GM21515 (cell line): ENCODE measurements around the gene NDUFC2.
"Not testable (repeated sequence)": the region's sequence is repeated elsewhere in the genome, so short reads cannot be mapped to it uniquely, and the experiment has no call there.

Experiments
- ATAC-seq: cut with Tn5 transposase; IDR thresholded peaks from one replicate; pipeline ENCODE4 v1.9.1; 2021; ENCODE audit not compliant: unreplicated experiment

NDUFC2 gene

DNA sequence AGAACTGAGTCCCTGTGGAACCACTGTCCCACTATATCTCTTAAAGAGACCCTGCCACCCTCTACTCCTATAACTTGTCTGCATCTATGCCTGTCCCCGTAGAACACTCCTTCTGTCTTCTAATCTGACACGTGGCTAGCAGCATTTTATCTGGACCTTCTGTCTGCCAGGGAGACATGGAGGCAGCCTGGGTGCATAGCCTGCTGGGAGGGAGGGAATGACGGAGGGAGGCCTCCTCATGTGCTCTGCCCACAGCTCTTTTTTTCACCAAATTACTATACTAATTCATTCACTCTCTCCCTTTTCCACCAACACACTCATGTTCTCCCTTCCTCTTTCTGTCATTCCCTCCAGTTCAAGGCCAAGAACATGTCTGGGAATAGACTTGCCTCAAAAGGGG lies 23.6 kb downstream of the NDUFC2 start:
- no peak for ATAC-seq

DNA sequence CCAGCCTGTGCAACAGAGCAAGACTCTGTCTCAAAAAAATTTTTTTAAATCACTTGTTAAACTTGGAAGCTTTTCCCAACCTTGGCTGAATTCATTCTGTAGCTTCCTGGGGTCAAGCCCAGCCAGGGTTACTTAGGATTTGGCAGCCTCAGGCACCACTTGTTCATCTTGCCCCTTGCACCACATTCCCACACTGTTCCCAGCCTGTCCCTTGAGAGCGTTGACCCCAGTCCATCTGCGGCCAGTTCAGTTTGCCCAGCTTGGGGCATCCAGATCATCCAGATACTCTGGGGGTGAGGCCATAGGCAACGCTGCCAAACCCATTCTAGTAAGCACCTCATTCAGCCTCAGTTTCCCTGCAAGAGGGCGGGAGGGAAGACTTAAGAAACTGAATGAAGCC lies 24.7 kb downstream of the NDUFC2 start:
- no peak for ATAC-seq

DNA sequence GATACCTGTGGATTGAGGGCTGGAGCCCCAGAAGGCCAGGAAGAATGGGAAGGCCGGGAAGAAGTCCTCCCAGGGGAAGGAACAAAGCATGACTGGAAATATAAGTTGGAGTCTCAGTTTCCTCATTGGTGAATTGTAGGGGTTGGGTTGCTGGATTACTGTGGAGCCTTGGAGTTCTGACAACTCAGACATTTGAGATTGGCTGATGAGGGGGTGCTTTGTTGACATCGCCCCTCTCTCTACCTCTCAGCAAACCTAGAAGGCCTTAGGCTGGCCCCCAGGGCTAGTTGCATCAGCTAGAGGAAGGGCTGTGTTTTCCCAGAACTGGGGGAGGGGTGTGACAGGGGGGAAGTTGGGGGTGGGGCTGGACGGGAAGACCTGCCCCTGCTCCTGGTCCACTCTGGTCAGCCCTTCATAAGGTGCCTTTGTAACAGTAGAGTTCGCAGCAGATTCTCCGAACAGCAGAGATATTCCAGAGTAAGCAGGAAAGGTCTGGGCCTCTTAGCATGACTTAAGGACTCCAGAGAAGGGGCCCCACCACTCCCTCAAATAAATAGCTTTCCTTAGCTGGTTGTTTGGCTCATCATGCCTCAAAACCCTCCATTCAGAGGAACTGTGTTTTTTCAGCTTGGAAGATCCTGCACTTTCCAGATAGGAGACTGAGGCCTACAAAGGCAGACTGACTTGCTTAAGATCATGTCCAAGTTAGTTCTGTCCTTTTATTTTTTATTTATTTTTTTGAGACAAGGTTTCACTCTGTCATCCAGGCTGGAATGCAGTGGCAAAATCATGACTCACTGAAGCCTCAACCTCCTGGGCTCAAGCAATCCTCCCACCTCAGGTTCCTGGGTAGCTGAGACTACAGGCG lies 28.5 kb downstream of the NDUFC2 start:
- no peak for ATAC-seq

DNA sequence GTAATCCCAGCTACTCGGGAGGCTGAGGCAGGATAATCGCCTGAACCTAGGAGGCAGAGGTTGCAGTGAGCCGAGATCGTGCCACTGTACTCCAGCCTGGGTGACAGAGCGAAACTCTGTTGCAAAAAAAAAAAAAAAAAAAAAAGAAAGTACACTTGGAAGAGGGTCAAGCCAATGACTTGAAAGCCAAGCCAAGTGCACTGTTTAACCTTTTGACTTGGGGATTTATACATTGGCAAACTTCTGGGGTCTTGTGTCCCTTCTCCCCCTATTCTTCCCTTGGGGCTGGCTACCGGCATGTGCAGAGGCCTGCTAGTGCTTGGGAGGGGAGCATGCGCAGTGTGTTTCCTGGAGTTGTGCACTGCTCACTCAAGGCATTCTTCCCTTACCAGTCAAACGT lies 30.3 kb downstream of the NDUFC2 start:
- no peak for ATAC-seq

DNA sequence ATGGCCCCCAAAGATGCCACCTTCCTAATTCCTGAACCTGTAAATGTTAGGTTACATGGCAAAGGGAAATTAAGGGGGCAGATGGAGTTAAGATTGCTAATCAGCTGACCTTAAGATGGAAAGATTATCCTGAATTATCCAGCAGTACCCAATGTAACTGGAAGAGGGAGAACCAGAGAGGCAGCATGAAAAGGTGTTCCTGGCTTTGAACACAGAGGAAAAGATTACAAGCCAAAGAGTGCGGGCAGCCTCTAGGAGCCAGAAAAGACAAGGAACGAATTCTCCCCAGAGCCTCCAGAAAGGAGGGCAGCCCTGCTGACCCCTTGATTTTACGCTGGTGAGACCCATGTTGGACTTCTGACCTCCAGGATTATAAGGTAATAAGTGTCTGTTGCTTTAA lies 31.1 kb downstream of the NDUFC2 start:
- ATAC-seq = no peak

DNA sequence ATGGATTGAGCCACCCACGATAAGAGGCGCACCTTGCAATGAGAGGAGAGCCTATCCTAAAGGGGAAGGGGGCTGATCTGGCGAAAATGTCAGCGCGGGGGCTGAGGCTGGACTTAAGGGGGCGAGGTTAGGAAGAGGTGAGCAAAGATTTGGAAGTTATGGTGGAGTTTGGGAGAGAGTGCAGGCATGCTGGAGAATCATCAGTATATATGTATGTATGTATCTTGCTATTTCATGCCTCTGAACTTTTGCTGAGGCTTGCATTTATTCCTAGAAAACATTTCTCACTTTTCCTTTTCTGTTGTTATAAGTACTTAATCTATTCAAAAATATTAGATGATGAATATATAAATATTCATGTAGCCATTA lies 33.2 kb downstream of the NDUFC2 start:
- no peak for ATAC-seq

DNA sequence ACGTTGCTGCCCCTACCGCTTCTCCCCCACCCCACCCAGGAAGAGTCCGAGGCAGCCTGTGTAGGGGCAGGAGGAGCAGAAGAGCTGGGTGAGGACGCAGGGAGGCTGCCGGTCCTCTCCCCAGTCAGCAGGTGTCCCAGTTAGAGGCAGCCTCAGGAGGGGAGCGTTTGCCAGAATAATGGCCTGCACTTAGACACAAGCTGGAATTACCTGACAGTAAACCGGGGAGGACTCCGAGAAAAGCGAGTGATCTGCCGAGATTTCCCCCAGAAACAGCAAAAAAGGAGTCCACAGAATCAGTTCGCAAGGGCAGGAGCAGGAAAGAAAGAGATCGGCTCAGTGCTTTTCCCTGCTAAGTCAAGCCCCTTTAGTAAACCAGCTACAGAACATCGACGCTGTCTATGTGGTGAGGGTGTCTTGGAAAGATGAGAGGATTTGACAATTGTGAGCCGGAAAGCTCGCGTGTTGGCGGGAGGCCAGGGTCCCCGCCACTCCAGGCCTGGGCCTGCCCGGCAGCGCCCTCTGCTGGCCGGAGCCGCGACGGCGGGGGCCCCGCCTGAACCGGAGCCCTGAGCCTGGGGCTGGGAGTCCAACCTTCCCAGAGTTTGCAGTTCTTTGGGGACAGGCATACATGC lies 33.7 kb downstream of the NDUFC2 start:
- ATAC-seq = peak; percentile 69

DNA sequence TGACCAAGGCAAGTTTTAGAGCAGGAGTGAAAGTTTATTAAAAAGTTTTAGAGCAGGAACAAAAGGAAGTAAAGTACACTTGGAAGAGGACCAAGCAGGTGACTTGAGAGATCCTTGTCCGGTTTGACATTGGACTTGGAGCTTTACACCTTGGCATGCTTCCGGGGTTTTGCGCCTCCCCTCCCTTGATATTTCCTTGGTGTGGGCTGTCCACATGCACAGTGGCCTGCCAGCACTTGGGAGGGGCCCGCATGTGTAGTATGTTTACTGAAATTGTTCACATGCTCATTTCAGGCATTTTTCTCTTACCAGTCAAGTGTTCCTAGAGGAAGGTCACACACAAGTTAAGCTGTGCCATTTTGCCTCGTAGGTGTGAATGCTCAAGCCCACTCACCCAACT lies 35.0 kb downstream of the NDUFC2 start:
- no peak for ATAC-seq

DNA sequence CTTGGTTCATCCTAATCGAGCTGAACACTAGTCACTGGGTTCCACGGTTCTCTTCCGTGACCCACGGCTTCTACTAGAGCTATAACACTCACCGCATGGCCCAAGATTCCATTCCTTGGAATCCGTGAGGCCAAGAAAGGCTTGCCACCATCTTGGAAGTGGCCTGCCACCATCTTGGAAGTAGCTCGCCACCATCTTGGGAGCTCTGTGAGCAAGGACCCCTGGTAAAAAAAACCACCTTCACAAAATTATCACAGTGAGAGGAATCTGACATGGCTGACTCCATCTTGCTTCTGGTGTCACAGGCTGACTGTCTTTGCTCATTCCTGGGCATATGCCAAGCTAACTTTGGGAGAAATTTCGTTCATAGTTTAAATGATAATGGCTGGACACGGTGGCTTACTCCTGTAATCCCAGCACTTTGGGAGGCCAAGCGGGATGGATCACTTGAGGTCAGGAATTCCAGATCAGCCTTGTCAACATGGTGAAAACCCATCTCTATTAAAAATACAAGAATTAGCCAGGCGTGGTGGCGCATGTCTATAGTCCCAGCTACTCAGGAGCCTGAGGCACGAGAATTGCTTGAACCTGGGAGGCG lies 37.7 kb downstream of the NDUFC2 start:
- ATAC-seq = no peak

DNA sequence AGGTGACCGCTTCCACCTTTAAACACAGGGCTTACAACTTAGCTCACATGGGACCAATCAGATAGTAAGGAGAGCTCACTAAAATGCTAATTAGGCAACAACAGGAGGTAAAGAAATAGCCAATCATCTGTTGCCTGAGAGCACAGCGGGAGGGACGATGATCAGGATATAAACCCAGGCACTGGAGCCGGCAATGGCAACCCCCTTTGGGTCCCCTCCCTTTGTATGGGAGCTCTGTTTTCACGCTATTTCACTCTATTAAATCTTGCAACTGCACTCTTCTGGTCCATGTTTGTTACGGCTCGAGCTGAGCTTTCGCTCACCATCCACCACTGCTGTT lies 38.3 kb downstream of the NDUFC2 start:
- not testable (repeated sequence) for ATAC-seq

DNA sequence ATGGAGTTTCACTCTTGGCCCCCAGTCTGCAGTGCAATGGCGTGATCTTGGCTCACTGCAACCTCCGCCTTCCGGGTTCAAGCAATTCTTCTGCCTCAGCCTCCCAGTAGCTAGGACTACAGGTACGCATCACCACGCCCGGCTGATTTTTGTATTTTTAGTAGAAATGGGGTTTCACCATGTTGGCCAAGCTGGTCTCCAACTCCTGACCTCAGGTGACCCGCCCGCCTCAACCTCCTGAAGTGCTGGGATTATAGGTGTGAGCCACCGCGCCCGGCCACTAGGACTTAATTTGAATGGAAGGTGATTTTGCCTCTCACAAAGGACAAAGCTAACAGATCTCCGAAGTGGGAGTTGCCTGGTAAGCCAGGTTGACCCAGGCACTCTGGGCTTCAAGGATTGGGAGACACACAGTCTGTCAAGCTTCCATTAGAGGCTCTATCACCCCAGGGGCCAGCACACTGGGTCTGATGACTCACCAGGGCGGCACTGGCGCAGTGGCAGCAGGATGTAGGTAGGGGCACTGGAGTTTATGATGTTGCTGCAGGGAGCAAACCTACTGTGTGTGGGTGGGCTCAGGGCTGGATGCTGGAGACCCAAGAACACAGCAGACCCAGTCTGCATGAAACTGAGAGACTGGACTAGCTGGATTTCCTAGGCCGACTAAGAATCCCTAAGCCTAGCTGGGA lies 38.8 kb downstream of the NDUFC2 start:
- ATAC-seq = no peak

DNA sequence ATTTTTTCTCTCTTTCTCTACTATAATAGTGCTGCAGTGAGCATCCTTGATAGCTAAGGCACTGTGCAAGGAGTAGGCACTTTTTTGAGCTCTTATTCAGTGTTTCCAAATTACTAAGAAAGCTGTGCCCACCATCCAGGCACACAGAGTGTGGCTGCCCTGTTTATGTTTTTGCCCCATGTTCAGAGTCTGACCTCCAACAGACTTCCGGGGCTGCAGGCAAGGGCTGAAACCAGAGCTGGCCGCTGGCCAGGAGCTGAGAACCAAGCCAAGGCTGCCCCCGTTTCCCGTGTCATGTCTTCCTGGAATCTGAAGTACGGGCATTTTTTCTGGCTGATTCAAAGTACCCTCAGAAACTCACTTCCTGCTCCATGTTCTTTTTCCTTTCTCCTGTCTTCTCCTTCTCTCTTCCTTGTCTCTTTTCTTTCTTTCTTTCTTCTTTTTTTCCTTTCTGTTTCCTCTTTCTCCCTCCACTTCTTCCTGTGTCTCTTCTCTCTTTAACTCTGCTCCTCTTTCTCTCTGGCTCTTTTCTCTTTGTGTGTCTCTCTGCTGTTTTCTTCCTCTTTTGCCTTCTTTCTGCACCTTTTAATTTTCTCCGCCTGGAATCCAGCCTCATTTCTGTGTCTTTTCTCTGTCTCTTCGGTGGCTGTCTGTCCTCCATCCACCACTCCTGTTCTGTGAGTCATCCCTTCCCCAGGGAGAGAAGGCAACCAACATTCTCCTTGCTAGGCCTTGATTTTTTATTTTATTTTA lies 39.6 kb downstream of the NDUFC2 start:
- no peak for ATAC-seq

DNA sequence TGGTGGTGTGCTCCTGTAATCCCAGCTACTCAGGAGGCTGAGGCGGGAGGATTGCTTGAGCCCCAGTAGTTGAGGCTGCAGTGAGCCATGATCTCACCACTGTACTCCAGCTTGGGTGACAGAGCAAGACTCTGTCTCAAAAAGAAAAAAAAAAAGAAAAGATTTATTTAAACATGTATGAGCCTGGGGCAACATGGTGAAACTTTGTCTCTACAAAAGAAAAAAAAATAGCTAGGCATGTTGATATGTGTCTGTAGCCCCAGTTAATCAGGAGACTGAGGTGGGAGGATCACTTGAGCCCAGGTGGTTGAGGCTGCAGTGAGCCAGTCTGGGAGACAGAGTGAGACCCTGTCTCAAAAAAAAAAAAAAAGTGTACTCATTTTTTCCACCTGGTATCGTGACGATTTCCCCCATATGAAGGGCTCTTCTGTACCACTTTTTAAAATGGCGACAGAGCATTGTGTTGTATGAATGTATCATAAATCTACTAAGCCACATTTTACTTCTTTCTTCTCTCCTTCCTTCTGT lies 40.2 kb downstream of the NDUFC2 start:
- ATAC-seq = no peak

DNA sequence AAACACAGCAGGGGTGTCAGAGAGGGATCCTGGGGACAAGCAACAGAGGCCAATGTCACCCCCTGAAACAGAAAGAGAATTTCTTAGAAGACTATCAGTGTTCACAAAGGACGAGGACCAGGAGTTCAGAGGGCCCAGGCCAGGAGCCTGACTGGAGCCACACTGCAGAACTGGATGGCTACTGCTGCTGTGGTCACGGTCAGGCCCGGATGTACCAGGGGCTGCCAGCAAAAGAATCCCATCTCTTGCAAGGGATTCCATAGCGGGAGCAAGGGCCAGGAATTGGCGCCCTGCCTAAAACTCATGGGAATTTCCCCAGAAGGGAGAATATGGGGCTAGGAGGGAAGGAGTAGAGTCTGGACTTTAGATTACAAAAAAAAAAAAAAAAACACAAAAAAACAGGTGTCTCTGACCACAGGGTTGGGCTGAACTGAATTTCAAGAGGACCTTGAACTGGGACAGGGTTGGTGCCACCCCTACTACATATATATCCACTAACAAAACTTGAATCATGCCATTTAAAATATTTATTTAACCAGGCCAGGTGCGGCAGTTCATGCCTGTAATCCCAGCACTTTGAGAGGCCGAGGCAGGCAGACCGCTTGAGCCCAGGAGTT lies 40.9 kb downstream of the NDUFC2 start:
- no peak for ATAC-seq

DNA sequence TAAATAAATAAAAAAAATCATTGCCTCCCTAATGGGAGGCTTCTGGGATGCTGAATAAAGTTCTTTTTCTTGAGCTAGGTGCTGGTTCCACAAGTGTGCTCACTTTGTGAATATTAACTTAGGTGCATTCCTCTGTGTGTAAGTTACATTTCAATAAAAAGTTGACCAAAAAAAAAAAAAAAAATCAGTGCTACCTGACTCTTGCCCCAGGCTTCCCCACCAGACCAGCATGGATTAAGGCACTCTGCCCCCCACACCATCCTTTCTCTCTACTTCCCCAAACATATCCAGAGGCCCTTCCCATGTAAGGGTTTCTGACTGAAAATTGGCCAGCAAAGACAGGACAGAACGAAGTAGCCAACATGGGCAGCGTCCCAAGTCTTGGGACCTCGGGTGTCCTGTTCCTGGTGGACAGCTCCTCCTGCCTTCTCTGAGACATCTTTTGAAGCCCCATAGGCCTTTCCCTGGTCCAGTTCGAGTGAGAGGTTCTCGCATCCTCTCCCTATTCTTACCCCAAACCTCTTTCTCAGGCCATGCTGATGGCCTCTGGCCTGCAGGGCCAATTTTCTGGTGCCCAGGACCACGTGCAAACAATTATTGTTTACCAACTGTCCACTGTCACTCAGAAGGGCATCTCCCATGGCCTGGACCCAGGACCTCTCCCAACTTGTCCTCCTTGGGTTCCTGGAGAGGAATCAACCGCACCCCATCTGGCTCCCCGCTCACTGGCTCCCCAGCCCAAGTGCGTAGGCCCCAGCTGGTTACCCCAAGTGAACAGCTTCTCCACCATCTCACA lies 41.6 kb downstream of the NDUFC2 start:
- no peak for ATAC-seq

DNA sequence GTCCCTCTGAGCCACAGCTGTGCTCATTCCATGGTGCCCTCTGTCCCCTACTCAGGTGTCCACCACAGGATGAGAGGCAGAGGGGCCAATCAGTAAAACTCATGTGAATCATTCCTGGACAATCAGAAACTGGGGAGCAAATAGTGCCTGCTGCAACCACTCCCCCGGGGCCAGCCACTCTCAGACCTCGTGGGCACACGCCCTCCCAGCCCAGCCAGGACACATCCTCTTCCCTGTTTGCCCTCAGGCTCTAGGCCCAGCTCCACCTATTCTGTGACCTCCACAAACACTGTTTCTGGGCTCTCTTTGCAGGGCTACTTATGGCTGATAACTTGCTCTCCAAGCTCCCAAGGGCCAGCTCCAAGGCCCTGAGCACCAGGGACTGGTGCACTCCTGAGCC lies 42.6 kb downstream of the NDUFC2 start:
- ATAC-seq = no peak

DNA sequence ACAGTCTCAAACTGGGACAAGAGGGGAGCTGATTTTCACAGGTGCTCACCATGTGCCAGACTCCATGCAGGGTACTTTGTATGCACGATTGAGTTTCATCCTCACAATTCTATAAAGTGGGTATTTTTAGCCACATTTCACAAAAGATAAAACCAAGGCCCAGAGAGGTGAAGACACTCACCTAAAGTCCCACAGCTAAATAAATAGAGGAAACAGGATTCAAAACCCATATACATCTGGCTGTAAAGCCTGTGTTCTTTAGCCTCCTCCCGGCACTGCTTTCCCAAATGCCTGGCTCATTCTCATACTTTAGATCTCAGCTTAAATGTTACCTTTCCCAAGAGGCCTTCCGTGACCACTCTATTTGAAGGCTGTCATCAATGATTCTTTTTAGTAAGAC lies 43.3 kb downstream of the NDUFC2 start:
- no peak for ATAC-seq

DNA sequence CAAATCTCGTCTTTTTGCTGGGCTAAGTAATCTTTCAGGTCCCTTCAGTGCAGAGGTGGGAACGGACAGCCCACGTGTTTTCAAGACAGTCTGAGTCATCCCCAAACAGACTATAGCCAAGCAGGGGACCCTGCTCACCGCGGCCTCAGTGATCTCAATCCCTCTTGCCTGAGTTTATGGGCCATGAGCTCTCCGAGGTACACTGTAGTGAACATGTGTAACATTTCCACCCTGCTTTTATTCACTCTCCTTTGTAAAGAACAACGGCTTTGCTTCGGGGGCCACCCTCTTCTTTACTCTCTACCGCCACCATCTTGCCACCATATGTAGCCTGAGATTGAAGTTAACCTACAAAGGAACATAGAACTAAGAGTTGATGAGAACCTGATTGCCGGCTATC lies 45.0 kb downstream of the NDUFC2 start:
- ATAC-seq = no peak

DNA sequence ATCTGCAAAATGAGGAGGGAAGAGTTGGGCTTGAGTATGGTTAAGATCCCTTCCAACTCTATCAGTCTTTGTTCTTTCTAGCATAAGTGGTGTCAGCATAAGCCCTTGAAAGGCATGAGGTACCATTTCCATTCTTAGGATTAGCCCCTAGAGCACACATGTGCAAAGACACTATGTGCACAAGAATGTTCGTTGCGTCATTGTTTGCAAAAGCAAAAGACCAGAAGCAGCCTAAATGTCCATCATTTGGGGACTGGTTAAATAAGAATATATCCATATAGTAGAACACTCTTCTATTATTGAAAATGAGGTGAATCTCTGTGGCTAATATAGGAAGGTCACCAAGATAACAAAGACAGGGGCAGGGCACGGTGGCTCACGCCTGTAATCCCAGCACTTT lies 46.6 kb downstream of the NDUFC2 start:
- no peak for ATAC-seq

DNA sequence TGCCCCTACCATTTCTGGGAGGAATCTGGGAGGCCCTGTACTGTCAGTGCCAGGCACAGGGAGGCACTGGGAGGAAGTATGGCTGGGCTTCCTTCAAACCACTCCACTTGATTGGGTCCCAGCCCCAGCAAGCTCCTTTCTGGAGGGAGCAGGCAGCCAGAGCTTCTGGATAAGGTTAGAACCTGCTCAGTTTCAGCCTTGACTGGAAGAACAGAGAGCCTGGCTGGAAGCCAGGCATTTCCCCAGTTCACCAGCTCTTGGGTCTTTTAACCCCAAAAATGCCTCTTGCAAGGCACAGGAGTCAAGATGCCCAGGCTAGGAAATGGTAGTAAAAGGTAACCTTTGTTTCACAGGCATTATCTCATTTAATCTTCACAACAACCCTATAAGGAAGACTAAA lies 47.6 kb downstream of the NDUFC2 start:
- no peak for ATAC-seq
